SU-DHL-6 (cell line): Measurements from ENCODE around the gene STK32A.

Source experiments
- H2AFZ ChIP-seq: fragments of 200-600 bp; sonication (generic); 2 replicates; pipeline ENCODE4 v1.6.1; 2014; ENCODE audit warnings: low read depth, mild to moderate bottlenecking, moderate library complexity, mixed read lengths, antibody characterized with exemption, low read length; ENCODE audit not compliant: severe bottlenecking
- H3F3A ChIP-seq: fragments of 200-600 bp; shearing (Covaris generic); 2 replicates; pipeline ENCODE4 v1.6.0; 2016; ENCODE audit warnings: antibody characterized with exemption, mild to moderate bottlenecking; ENCODE audit not compliant: insufficient read depth
- H3K27ac ChIP-seq: fragments of 200-600 bp; sonication (generic); 2 replicates; pipeline ENCODE4 v1.5.1; 2016; ENCODE audit warnings: low read depth, mild to moderate bottlenecking, low read length, moderate library complexity, mixed read lengths
- H3K27me3 ChIP-seq: fragments of 200-600 bp; sonication (generic), shearing (Covaris generic); 2 replicates; pipeline ENCODE4 v1.6.0; 2014; ENCODE audit warnings: mild to moderate bottlenecking, low read length
- H3K36me3 ChIP-seq: fragments of 200-600 bp; sonication (generic); 2 replicates; pipeline ENCODE4 v1.6.1; 2014; ENCODE audit warnings: mild to moderate bottlenecking, low read length, mixed read lengths
- H3K4me2 ChIP-seq: fragments of 300-600, 200-600 bp; shearing (Covaris generic), sonication (generic); 2 replicates; pipeline ENCODE4 v1.6.0; 2014; ENCODE audit warnings: low read length, low read depth, mild to moderate bottlenecking; ENCODE audit not compliant: poor library complexity, severe bottlenecking
- H3K4me3 ChIP-seq: fragments of 200-600 bp; sonication (generic); 2 replicates; pipeline ENCODE4 v1.5.1; 2014; ENCODE audit warnings: antibody characterized with exemption, low read length, mild to moderate bottlenecking, mixed read lengths; ENCODE audit not compliant: insufficient read depth, poor library complexity, severe bottlenecking
- H3K79me2 ChIP-seq: fragments of 200-600 bp; sonication (generic); 2 replicates; pipeline ENCODE4 v1.6.1; 2014; ENCODE audit warnings: mild to moderate bottlenecking, low read length, moderate library complexity; ENCODE audit not compliant: insufficient read depth
- H3K9ac ChIP-seq: fragments of 200-600 bp; sonication (generic); 2 replicates; pipeline ENCODE4 v1.7.0; 2014; ENCODE audit warnings: mild to moderate bottlenecking, low read length
- H3K9me2 ChIP-seq: fragments of 200-600 bp; sonication (generic); replicated peaks from 2 replicates; pipeline ENCODE4 v1.6.1; 2014; ENCODE audit warnings: low read length; ENCODE audit not compliant: insufficient read depth
- H3K9me3 ChIP-seq: fragments of 200-600 bp; sonication (generic); 2 replicates; pipeline ENCODE4 v1.6.1; 2014; ENCODE audit warnings: low read length, mixed read lengths; ENCODE audit not compliant: insufficient read depth
- H4K20me1 ChIP-seq: fragments of 200-600 bp; sonication (generic); 2 replicates; pipeline ENCODE4 v1.6.1; 2014; ENCODE audit warnings: low read depth, mild to moderate bottlenecking, antibody characterized with exemption, low read length, moderate library complexity, mixed read lengths
- CTCF ChIP-seq: fragments of 200-600 bp; sonication (generic); IDR thresholded peaks from one replicate; pipeline ENCODE4 v1.5.1; 2017; ENCODE audit warnings: antibody characterized with exemption, mild to moderate bottlenecking, low read length, moderate library complexity; ENCODE audit not compliant: insufficient read depth, poor library complexity, severe bottlenecking
- EZH2phosphoT487 ChIP-seq: fragments of 200-600 bp; sonication (generic), shearing (Covaris generic); conservative IDR thresholded peaks from 2 replicates; pipeline ENCODE4 v1.6.1; 2018; ENCODE audit warnings: mild to moderate bottlenecking, antibody characterized with exemption, low read length, moderate library complexity, mixed read lengths

Gene STK32A

GRCh38 chr5:147390654-147391225 is 155.9 kb downstream of the STK32A start:
- Histone ChIP-seq H3K79me2 (no peaks in the 10 kb centered on the region), H3K27ac (no peak overlapping the region)

GRCh38 chr5:147391781-147392180 is 157.0 kb downstream of the STK32A start:
- no peak overlapping the region for H3K4me3 ChIP-seq
- H3K9ac ChIP-seq, result no peak overlapping the region
- H3K79me2 ChIP-seq, result no peaks in the 10 kb centered on the region
- H2AFZ ChIP-seq, result no peak overlapping the region
- no peaks in the 10 kb centered on the region for H3K9me2 ChIP-seq
- H3K27me3 ChIP-seq, result no peaks in the 10 kb centered on the region
- no peak overlapping the region for H3K4me2 ChIP-seq
- H3K27ac ChIP-seq, result no peak overlapping the region
- no peak for TF ChIP-seq CTCF
- no peak for TF ChIP-seq EZH2phosphoT487
- H3F3A ChIP-seq, result no peaks in the 10 kb centered on the region
- H3K9me3 ChIP-seq, result no peaks in the 10 kb centered on the region
- H4K20me1 ChIP-seq, result no peaks in the 10 kb centered on the region
- no peaks in the 10 kb centered on the region for H3K36me3 ChIP-seq

More at GRCh38 chr5:147390654-147391225, 155.9 kb downstream of the STK32A start:
- Histone ChIP-seq H4K20me1 (no peaks in the 10 kb centered on the region), H3K27me3 (no peaks in the 10 kb centered on the region), H2AFZ (no peak overlapping the region), H3K9me3 (no peaks in the 10 kb centered on the region), H3F3A (no peaks in the 10 kb centered on the region), H3K4me3 (no peak overlapping the region), H3K36me3 (no peaks in the 10 kb centered on the region), H3K9ac (no peak overlapping the region), H3K4me2 (no peak overlapping the region), H3K9me2 (no peaks in the 10 kb centered on the region)
- TF ChIP-seq CTCF (no peak), EZH2phosphoT487 (no peak)

DNA sequence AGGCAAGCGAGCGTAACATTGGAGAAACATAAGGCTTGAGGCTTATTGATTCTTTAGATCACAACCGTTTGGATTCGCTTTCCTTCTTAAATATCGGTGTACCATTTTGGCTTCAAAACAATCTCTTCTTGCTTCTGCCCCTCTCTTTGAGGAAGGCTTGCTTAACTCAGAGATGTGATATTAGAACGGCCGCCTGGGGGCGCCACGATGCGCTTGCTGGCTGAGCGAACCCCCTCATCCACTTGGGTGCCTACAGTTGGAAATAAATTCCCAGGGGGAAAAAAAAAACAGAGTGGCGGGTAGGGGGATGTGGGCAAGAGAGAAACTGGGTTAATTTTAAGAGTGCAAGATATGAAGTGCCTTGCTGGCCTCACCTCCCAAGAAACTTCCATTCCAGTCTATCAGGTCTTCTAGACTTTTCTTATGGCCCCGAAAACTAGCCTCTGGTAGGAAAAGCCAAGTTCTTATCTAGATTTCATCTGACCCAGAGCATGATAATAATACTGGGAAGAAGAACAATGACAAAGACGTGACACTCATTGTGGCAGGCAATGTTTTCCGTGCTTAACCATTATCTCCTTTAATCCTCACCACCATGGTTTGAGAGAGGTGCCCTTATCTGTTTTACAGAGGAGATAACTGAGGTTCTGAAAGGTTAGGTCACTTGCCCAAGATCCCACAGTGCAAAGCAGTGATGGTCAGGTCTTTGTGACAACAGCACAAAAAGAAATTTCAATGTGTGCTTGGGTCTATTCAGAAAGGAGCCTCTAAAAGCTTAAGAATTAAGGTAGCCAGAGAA is 159.2 kb downstream of the STK32A start:
- Histone ChIP-seq H3K4me3 (no peak overlapping the region), H3K4me2 (no peak overlapping the region), H2AFZ (no peak overlapping the region), H3K79me2 (no peaks in the 10 kb centered on the region), H3K27ac (no peak overlapping the region), H3F3A (no peaks in the 10 kb centered on the region), H3K36me3 (no peaks in the 10 kb centered on the region), H3K9me2 (no peaks in the 10 kb centered on the region), H3K9me3 (no peaks in the 10 kb centered on the region), H3K27me3 (no peaks in the 10 kb centered on the region), H4K20me1 (no peaks in the 10 kb centered on the region), H3K9ac (no peak overlapping the region)
- TF ChIP-seq CTCF (no peak), EZH2phosphoT487 (no peak)
